NCI-H128 (cell line): ENCODE measurements around the gene FLT1.

ENCODE experiments used
- DNase-seq: peaks from one replicate; lab custom pipeline; 2025; ENCODE audit not compliant: unreplicated experiment; lab: John Stamatoyannopoulos, UW

Gene FLT1

DNA sequence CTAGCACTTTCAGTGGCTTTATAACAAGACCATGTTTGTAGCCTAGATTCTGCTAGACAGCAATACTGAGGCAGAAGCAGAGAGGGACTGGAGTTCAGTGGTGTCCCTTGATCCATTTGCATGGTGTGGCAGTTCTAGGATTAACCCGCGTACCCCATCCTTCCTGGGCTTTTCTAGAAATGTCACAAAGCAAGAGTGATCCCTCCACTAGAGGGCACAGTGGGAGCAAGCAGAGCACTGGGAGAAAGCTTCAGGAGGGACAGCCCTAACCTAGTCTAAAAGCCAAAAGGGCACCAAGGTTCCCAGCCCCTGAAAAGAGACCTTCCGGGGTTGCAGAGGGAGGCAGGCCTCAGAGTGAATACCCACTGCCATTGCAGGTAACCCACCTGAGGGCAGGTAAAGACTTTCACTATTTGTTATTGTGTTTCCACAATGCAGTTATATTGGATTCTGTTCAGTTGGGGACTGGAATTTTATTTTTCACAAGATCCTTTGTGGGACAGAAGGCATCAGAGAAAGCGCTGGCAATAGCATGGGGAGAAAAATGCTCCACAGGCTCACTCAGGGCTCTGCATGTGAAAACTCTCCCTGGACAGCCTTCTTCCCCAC, 170.6 kb downstream of the FLT1 start:
- DNase-seq = peak; percentile 6

- DNase-seq = no peak
Measured at GRCh38 chr13:28322256-28322905, 172.5 kb downstream of the FLT1 start.

DNA sequence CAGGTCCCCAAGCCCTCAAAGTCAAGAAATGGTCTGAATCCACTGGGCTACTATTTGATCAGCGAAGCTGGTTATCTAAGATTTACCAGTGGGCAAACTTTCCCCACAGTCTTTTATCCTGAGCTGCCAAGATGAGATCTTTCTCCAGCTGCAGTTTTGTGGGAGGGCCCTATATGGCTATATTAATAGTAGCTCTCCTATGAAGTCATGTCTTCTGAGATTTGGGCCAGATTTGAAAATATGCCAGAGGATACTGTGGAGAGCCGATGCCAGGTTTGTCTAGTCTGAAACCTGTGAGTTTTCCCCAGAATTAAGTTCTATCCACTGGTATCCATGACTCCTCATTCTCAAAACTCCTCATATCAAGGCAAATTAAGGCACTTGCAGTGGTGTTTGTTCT, 173.2 kb downstream of the FLT1 start:
- no peak for DNase-seq

DNA sequence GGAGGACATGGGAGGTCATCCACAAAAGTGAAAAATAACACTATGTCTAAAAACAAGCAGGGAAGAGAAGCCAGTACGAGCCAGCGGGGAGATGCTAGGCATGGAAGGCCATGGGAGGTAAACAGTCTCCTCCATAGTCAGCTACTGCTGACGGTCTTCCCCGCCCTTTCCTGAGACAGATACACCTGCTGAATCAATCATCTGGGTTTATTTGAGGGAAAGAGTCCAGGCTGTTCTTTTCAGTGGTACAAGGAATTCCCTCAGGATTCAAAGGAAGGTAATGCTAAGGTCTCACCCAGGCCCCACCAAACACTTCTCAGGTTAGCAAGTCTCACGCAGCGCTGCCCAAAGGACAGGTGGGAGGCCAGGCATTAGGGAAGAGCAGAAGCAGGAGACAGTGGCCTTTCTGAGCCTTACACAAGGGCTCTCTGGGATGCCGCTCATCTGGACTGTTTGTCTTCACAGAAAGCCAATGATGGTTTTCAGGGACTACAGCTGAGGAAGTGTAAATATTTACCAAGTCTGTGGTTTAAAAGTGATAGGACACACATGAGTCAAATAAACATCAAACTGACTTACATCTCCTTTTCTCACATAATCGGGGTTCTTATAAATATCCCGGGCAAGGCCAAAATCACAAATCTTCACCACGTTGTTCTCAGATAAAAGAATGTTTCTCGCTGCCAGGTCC, 173.9 kb downstream of the FLT1 start:
- no peak for DNase-seq

GRCh38 chr13:28320209-28320608, 174.7 kb downstream of the FLT1 start:
- no peak for DNase-seq

DNA sequence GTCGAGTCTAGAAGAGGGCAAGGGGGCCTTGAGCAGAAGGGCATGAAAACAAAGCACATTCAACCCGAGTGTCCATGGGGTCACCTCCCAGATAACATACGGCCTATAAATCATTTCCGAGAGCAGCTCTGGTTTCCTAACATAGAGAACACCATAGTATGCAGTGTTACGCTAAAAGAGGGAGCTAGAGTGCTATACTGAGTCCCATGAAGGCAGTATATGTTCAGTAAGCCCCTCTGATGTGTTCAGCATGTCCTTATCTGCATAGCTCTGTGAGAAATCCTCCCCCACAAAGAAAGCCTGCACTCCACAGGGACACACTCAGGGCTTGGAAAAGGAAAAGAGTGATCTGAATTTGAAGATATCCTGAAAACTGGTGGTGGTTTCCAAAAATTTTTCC, 175.4 kb downstream of the FLT1 start:
- no peak for DNase-seq

GRCh38 chr13:28318496-28318895, 176.4 kb downstream of the FLT1 start:
- no peak for DNase-seq

- DNase-seq = no peak
Measured at GRCh38 chr13:28316836-28317235, 178.1 kb downstream of the FLT1 start.

DNA sequence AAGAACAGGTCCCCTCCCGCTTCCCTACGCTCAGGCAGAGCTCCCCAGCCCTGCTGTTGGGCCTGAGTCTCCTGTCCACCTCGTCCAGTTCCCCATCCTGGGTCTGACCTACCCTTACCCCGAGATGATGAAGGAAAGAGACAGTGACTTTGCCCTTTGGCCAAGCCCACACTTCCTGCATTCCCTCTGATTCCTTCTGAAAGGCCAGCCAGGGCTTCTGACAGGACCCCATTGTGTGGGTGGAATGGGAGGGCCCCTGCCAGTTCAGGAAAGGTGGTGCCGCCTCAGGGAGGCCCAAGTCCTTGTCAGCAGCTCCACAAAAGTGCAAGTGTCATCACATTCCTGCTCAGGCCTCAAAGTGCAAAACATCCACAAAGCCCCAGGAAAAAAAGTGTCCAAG, 178.8 kb downstream of the FLT1 start:
- no peak for DNase-seq

DNA sequence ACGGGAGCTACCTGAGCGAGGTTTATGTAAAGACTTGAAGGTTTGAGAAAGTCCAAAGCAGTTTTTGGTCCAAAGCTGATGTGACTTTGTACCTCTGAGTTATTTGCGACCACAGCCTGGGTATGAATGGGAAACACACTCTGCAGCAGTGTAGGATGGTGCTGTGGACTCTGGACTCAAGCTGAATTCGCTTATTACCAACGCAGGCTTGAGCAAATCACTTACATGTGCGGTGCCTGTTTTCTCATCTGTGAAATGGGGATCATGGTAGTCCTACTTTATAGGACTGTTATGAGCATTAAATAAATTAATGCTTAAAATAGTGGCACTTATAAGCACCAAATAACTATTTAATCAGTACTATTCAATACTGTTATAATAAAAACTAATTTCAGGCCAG, 180.0 kb downstream of the FLT1 start:
- no peak for DNase-seq

DNA sequence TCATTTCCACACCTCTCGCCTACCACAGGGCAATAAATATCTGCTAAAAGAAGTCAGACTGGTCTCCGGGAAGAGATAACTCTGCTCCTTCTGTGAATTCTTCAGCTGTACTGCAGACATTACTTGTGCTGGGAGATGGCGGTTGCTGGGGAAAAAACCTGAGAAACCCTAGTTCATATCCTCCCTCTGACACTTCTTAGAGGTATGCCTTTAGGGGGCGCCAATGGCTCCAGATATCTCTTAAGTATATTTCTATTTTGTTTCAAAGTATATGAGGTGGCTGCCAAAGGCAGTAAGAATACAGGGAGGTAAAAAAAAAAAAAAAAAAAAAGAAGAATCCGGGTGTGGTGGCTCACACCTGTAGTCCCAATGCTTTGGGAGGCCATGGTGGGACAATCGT, 181.3 kb downstream of the FLT1 start:
- DNase-seq = no peak

- DNase-seq = no peak
Measured at GRCh38 chr13:28306325-28306724, 188.6 kb downstream of the FLT1 start.

- DNase-seq = no peak
Measured at GRCh38 chr13:28301839-28302238, 193.1 kb downstream of the FLT1 start.

- no peak for DNase-seq
Measured at GRCh38 chr13:28299916-28300315, 195.0 kb downstream of the FLT1 start.

- DNase-seq = no peak
Measured at GRCh38 chr13:28297341-28297740, 197.6 kb downstream of the FLT1 start.

GRCh38 chr13:28286263-28286662, 208.7 kb downstream of the FLT1 start:
- DNase-seq = no peak

GRCh38 chr13:28283600-28283999, 211.3 kb downstream of the FLT1 start:
- no peak for DNase-seq

GRCh38 chr13:28282451-28282850, 212.5 kb downstream of the FLT1 start:
- no peak for DNase-seq

DNA sequence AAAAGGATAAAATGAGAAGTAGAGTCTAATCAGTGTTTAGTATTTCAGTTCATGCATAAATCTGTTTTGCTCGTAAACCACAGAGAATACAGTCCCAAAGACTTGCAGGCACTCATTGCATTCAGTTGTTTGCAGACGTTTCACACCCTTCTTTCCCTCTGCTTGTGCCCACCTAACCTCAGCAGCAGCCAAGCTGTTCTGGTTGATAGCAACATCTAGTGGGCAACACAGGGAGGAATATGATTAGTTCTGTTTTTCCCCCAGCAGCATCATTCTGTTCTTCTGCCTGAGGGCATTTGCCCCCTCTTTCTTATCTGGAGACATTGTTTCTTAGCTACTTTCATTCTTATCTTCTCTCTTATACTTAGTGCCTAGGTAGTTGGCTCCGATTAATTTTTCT, 221.0 kb downstream of the FLT1 start:
- no peak for DNase-seq

DNA sequence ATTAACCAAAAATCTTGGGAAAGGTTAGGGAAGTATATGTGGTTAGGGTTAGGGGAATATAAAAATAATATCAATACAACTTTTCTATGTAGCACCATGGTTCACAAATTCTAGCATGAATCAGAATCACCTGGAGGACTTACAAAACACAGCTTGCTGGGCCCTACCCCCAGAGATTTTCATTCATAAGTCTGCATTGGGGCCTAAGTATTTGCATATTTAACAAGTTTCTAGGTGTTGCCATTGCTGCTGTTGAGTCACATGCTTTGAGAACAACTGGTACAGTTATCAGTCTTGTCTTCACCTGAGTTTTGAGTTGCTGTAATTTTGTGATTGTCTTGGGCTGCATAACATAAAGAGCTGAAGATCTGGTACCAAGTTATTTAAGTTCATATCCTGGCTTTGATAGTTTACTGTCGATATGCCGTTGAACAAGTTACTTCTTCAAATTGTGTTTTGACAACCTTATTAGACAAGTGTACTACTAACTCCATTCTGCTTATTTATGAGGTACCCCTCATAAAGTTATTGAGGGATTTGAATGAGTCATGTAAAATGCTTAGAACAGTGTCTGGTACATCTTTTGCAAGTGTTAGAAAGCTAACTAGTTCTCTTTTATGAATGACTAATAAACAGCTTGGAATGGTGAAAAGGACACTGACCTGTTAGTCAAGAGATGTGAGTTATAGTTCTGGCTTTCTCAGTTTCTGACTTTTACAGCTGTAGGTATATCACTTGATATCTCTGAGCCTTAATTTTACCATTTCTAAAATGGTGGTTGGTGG, 223.7 kb downstream of the FLT1 start:
- no peak for DNase-seq

GRCh38 chr13:28268800-28269223, 226.1 kb downstream of the FLT1 start:
- no peak for DNase-seq

GRCh38 chr13:28267497-28267896, 227.4 kb downstream of the FLT1 start:
- no peak for DNase-seq
